CMK (cell line): ENCODE data around the gene TMEM190.

Experiments
- DNase-seq: peaks from one replicate; pipeline ENCODE4 v3.0.0-alpha.2; 2010; ENCODE audit warnings: low read depth

The TMEM190 gene

GRCh38 chr19:55372316-55373081, 4.1 kb upstream of the TMEM190 start:
- no peak for DNase-seq

GRCh38 chr19:55373306-55373992, 3.2 kb upstream of the TMEM190 start:
- no peak for DNase-seq

- DNase-seq: no peak
Measured at GRCh38 chr19:55373993-55374757, 2.5 kb upstream of the TMEM190 start.

- DNase-seq: no peak
Measured at GRCh38 chr19:55377356-55378131, 918 bp downstream of the TMEM190 start.

- no peak for DNase-seq
Measured at GRCh38 chr19:55379174-55379573, 2.5 kb downstream of the TMEM190 start.

DNA sequence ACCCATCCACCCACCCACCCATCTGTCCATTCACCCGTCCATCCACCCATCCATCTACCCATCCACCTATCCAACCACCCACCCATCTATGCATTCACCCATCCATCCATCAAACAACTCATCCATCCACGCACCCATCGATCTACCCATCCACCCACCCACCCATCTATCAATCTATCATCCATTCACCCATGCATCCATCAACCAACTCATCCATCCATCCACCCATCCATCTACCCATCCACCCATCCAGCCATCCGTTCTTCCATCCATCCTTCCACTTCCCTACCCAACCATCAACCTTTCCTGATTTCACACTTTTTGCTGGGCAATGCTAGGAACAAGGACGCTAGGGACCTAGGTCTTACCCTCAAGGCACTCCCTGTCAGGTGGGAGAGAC, 5.4 kb downstream of the TMEM190 start:
- DNase-seq: no peak

DNA sequence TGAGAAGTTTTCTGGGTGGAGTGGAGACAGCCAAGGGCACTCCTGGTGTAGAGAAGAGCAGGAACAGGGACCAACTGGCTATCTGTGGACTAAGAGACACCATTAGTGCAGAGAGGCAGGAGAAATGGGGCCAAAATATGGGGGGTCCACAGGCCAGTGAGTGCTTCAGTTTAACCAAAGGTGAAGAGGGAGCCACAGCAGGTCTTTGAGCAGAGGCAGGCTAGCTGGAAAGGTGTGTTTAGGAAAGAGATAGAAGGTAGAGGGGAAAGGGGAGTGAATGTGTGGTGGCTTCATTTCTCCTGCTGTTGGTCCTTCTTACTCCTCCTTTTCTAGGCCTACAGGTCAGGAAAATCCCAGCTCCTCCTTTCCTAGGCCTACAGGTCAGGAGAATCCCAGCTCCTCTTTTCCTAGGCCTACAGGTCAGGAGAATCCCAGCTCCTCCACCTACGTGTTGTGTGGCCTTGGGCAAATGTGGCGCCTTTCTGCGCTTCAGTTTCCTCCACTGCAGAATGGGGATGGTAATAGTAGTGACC, 6.0 kb downstream of the TMEM190 start:
- no peak for DNase-seq

DNA sequence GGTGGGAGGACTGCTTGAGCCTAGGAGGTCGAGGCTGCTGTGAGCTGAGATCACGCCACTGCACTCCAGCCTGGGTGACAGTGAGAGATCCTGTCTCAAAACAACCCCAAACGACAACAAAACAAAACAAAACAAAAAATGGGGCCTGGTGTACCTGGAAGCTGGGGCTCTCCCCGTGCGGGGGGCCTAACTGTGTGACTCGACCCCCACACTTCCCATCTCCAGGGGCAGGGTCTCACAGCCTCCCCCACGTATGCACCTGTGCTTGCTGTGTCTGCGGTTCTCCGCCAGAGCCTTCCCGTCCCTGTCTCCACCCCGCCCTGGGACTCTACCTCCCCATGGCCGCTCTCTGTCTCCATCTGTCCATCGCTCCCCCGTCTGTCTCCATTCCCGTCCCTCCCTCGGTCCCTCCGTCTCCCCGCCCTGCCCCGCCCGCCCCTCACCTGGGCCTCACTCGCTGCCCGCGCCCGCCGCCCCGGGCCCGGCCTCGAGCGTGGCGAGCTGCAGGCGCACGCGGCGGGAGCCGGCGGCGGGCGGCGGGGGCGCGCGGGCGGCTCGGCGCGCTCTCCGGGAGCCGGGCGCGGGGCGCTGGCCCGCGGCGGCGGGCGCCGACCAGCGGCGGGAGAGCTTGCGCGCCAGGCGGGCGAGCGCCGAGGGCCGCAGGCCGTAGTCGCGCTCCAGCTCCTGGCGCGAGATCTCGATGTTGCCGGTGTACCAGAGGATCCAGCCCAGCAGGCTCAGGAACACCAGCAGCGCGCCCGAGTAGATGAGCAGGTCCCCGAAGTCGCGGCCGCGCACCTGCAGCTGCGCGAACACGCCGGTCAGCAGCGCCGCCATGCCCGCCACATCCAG, 6.9 kb downstream of the TMEM190 start:
- no peak for DNase-seq

- no peak for DNase-seq
Measured at GRCh38 chr19:55384131-55384919, 7.7 kb downstream of the TMEM190 start, which contains the start of gene TMEM238. TSS of gene TMEM238 (minus strand) at chr19:55384292. CDS start at chr19:55384259, 33 bp downstream.

GRCh38 chr19:55384920-55385723, 8.5 kb downstream of the TMEM190 start:
- peak; percentile 92 for DNase-seq

- DNase-seq: peak; percentile 95
Measured at GRCh38 chr19:55385724-55386492, 9.3 kb downstream of the TMEM190 start, which contains the start of gene RPL28. TSS of gene RPL28 (plus strand) at chr19:55385932. CDS start at chr19:55386358, 426 bp downstream.

GRCh38 chr19:55386493-55386971, 9.9 kb downstream of the TMEM190 start:
- no peak for DNase-seq

GRCh38 chr19:55387736-55388497, 11.3 kb downstream of the TMEM190 start:
- DNase-seq: no peak

- DNase-seq: no peak
Measured at GRCh38 chr19:55389386-55390317, 13.0 kb downstream of the TMEM190 start.

DNA sequence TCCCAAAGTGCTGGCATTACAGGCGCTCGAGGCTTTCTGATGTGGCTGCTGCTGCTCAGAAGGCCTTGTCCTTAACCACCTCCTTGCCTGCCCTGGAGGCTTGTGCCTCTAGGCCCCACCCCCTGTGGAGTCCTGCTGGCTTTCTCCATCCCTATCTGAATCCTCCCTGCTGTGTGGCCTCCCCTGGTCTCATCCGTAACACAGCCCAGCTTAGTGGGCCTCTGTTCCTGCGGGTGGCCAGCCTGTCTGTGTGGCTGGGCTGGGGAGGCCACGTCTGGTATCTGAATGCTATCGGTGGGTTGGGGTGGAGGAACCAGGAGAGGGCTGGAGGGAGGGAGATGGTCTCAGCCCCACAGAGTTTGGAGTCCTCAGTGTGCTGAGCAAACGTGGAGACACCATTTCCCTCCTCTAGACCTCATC, 13.8 kb downstream of the TMEM190 start:
- DNase-seq: no peak

DNA sequence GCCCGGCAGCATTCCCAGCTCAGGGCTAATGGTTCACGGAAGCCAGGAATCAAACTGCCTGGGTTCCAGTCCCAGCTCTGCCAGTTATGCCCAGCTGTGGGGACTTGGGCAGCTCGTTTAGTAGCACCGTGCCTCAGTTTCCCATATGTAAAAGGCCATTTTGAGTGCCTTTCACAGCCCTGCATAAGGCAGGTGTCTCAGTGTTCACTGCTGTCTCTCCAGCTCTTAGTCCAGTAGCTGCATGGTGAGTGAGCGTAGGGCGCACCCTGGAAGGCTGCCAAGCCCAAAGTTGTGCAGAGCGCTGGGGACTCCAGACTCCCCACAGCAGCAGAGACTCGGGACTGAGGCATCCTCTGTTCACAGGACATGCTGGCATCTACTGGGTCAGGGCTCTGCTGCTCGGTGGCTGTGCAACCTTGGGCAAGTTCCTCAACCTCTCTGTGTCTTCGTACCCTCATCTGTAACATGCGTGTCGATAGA, 14.6 kb downstream of the TMEM190 start:
- DNase-seq: no peak
